ENCODE measurements around the gene CCDC57.

- TF ChIP-seq, protein P1, sequence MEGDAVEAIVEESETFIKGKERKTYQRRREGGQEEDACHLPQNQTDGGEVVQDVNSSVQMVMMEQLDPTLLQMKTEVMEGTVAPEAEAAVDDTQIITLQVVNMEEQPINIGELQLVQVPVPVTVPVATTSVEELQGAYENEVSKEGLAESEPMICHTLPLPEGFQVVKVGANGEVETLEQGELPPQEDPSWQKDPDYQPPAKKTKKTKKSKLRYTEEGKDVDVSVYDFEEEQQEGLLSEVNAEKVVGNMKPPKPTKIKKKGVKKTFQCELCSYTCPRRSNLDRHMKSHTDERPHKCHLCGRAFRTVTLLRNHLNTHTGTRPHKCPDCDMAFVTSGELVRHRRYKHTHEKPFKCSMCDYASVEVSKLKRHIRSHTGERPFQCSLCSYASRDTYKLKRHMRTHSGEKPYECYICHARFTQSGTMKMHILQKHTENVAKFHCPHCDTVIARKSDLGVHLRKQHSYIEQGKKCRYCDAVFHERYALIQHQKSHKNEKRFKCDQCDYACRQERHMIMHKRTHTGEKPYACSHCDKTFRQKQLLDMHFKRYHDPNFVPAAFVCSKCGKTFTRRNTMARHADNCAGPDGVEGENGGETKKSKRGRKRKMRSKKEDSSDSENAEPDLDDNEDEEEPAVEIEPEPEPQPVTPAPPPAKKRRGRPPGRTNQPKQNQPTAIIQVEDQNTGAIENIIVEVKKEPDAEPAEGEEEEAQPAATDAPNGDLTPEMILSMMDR (IDR thresholded peaks at IDR 0.05; ENCODE audit: low read depth, low read length, poor library complexity, severe bottlenecking) = no peak
- TF ChIP-seq EZH2phosphoT487 (IDR thresholded peaks at IDR 0.05; ENCODE audit: borderline replicate concordance, low read length) = no peak
These were observed 115.3 kb downstream of the CCDC57 start for GRCh38 chr17:82097184-82097918.
